NT2/D1 (cell line): ENCODE data around the gene ARHGEF37.

ENCODE experiments used
- DNase-seq: peaks from one replicate; pipeline ENCODE4 v3.0.0-alpha.2; 2011; ENCODE audit warnings: low read depth, low spot score
- H3K27me3 ChIP-seq: 2 replicates; pipeline ENCODE4 v1.6.0; 2011; ENCODE audit warnings: mild to moderate bottlenecking; ENCODE audit not compliant: insufficient read length, insufficient read depth
- H3K36me3 ChIP-seq: 2 replicates; pipeline ENCODE4 v1.6.1; 2011; ENCODE audit warnings: mild to moderate bottlenecking, low read length, mixed read lengths; ENCODE audit not compliant: insufficient read depth, insufficient read length
- H3K4me1 ChIP-seq: 2 replicates; pipeline ENCODE4 v1.5.1; 2011; ENCODE audit not compliant: insufficient read depth, insufficient read length
- H3K4me3 ChIP-seq: 2 replicates; pipeline ENCODE4 v1.5.1; 2011; ENCODE audit warnings: low read depth; ENCODE audit not compliant: insufficient read length
- H3K9ac ChIP-seq: 2 replicates; pipeline ENCODE4 v1.6.0; 2011; ENCODE audit warnings: low read depth; ENCODE audit not compliant: insufficient read length
- H3K9me3 ChIP-seq: 2 replicates; pipeline ENCODE4 v1.5.1; 2011; ENCODE audit warnings: mild to moderate bottlenecking, low read length; ENCODE audit not compliant: insufficient read depth
- SUZ12 ChIP-seq: IDR thresholded peaks from 2 replicates; pipeline ENCODE4 v1.6.1; 2011; ENCODE audit not compliant: insufficient read length, insufficient read depth; ENCODE audit errors: extremely low read depth
- YY1 ChIP-seq: IDR thresholded peaks from 2 replicates; pipeline ENCODE4 v1.6.1; 2011; ENCODE audit not compliant: insufficient read length, insufficient read depth
- ZNF274 ChIP-seq: IDR thresholded peaks from 2 replicates; pipeline ENCODE4 v1.6.1; 2011; ENCODE audit warnings: mild to moderate bottlenecking, low read depth, low read length

The ARHGEF37 gene

DNA sequence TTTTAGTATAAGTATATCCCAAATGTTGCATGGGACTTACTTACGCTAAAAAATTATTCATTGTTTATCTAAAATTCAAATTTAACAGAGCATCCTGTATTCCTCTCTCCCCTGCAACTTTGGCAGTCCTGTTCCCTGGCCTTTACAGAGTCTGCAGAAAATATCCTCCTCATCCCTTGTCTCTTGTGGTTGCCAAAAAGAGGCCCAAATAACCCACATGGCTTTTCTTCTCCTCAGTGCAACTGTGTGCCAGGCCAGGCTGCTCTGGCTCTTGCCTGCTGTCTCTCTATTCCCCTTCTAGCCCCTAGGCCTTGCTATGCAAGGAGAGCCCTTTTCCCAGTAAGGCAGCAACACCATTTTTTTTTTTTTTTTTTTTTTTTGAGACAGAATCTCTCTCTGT, 23.0 kb downstream of the ARHGEF37 start:
- no peak overlapping the region for H3K4me3 ChIP-seq
- no peak for TF ChIP-seq YY1
- H3K9ac ChIP-seq, result no peak overlapping the region
- H3K36me3 ChIP-seq, result no peaks in the 10 kb centered on the region
- no peaks in the 10 kb centered on the region for H3K27me3 ChIP-seq
- no peaks in the 10 kb centered on the region for H3K4me1 ChIP-seq
- no peak for DNase-seq
- 0 out of 2 replicates have a peak, but pooled peaks cover under 1% of the 10 kb centered on the region for H3K9me3 ChIP-seq

- H3K9ac ChIP-seq, result no peak overlapping the region
- peaks cover 10% of the 10 kb centered on the region; the same call in 1 of the 2 replicates for H3K9me3 ChIP-seq
- no peaks in the 10 kb centered on the region for H3K4me1 ChIP-seq
- TF ChIP-seq ZNF274 (no peak), SUZ12 (no peak), YY1 (no peak)
- no peaks in the 10 kb centered on the region for H3K36me3 ChIP-seq
- no peak overlapping the region for H3K4me3 ChIP-seq
- H3K27me3 ChIP-seq, result no peaks in the 10 kb centered on the region
- DNase-seq, result no peak
These were observed 24.2 kb downstream of the ARHGEF37 start for GRCh38 chr5:149605354-149605997.

GRCh38 chr5:149605998-149606724, 24.9 kb downstream of the ARHGEF37 start:
- Histone ChIP-seq H3K36me3 (no peaks in the 10 kb centered on the region), H3K9me3 (peaks cover 10% of the 10 kb centered on the region; the same call in 1 of the 2 replicates), H3K27me3 (no peaks in the 10 kb centered on the region), H3K9ac (no peak overlapping the region), H3K4me1 (no peaks in the 10 kb centered on the region), H3K4me3 (no peak overlapping the region)
- no peak for TF ChIP-seq YY1
- no peak for TF ChIP-seq ZNF274
- TF ChIP-seq SUZ12, result no peak
- no peak for DNase-seq

- H3K4me1 ChIP-seq, result no peaks in the 10 kb centered on the region
- TF ChIP-seq YY1 (no peak), ZNF274 (no peak), SUZ12 (no peak)
These were observed 27.7 kb downstream of the ARHGEF37 start for GRCh38 chr5:149608936-149609545.

DNA sequence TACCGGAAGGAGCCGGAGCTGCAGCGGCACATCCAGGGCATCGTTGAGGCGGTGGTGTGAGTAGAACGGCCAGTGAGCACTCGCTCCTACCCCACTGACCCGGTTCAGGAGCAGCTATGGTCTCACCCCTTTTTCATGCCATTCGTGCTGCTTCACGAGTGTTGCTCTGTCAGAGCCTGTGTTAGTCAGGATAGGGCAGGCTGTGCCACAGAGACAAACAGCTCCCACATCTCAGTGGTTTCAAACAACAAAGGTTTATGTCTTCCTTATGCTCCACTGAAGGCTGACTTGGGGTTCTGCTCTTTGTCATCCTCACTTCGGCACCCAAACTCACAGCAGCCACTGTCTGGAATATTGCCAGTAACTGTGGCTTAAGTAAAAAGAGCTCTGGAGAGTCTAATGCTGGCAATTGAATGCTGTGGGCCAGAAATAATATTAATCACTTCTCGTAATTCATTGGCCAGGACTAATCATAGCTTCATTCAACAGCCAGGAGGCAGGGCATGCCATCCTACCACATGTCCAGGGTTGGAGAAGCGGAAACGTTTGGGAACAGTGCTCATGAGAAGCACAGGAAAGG, 28.4 kb downstream of the ARHGEF37 start:
- H3K9me3 ChIP-seq, result peaks cover 10% of the 10 kb centered on the region; the same call in 1 of the 2 replicates
- DNase-seq, result no peak
- H3K27me3 ChIP-seq, result no peaks in the 10 kb centered on the region
- H3K4me1 ChIP-seq, result no peaks in the 10 kb centered on the region
- H3K36me3 ChIP-seq, result no peaks in the 10 kb centered on the region
- TF ChIP-seq YY1 (no peak), SUZ12 (no peak), ZNF274 (no peak)
- H3K4me3 ChIP-seq, result no peak overlapping the region
- no peak overlapping the region for H3K9ac ChIP-seq

More at GRCh38 chr5:149608936-149609545, 27.7 kb downstream of the ARHGEF37 start:
- Histone ChIP-seq H3K9me3 (peaks cover 10% of the 10 kb centered on the region; the same call in 1 of the 2 replicates), H3K4me3 (no peak overlapping the region), H3K9ac (no peak overlapping the region), H3K27me3 (no peaks in the 10 kb centered on the region), H3K36me3 (no peaks in the 10 kb centered on the region)
- DNase-seq, result no peak

GRCh38 chr5:149610589-149611255, 29.4 kb downstream of the ARHGEF37 start:
- Histone ChIP-seq H3K27me3 (no peaks in the 10 kb centered on the region), H3K9ac (no peak overlapping the region), H3K36me3 (no peaks in the 10 kb centered on the region), H3K4me1 (no peaks in the 10 kb centered on the region), H3K9me3 (peaks cover 10% of the 10 kb centered on the region; the same call in 1 of the 2 replicates), H3K4me3 (no peak overlapping the region)
- TF ChIP-seq SUZ12 (no peak), YY1 (no peak), ZNF274 (no peak)
- DNase-seq, result no peak
